Stimulated activated CD8-positive, alpha-beta memory T cell treated with anti-CD3 and anti-CD28 coated beads, Interleukin-7, amount 100 ng/mL, for 4 hours (primary cell): ENCODE results near the gene SH3PXD2B.

Source experiments
- DNase-seq, 2 donors: peaks; one replicate each; pipeline ENCODE4 v3.0.0-alpha.2; 2020; ENCODE audit warnings: low read depth in 2 of 2

SH3PXD2B gene

GRCh38 chr5:172453206-172453985 lies 929 bp downstream of the SH3PXD2B start:
- DNase-seq: no peak

GRCh38 chr5:172452398-172453205 lies 1.7 kb downstream of the SH3PXD2B start:
- no peak for DNase-seq

GRCh38 chr5:172451771-172452197 lies 2.5 kb downstream of the SH3PXD2B start:
- DNase-seq: no peak

GRCh38 chr5:172450861-172451695 lies 3.2 kb downstream of the SH3PXD2B start:
- peak; percentile 9 to 11 for DNase-seq

GRCh38 chr5:172450453-172450852 lies 3.9 kb downstream of the SH3PXD2B start:
- DNase-seq: no peak

- no peak for DNase-seq
Measured at GRCh38 chr5:172448999-172449398, 5.3 kb downstream of the SH3PXD2B start.

DNA sequence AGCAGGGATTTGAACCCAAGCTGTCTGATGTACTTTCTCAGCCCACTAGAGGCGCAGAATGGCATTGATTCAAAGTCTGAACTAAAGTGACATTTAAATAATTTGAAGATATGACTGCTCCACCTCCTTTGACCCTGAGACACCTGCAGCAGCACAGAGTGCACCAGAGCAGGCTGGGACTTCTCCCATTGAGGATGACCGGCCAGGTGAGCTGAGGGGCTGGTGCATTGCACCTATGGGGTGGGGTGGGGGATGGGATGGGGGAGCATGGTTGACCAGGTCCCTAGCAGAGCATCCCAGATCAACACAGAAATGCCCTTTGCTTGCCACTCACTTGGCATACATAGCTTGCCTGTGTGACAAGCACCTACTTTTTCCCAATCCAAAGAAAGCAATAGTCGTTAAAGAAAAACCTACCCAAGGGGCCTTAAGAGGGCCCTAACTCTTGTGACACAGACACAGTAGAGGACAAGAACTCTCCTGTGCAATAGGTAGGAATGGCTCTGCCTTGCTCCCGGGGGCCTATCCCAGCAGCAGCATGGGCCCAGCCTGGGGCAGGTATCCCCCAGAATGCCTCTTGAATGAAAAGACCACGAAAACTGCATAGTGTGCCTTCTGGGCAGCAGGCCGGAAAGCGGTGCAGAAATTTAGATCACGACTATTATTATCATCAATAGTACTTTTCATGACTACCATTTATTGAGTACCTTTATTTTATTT lies 6.5 kb downstream of the SH3PXD2B start:
- DNase-seq: no peak

- DNase-seq: no peak
Measured at GRCh38 chr5:172446336-172447051, 7.8 kb downstream of the SH3PXD2B start.

DNA sequence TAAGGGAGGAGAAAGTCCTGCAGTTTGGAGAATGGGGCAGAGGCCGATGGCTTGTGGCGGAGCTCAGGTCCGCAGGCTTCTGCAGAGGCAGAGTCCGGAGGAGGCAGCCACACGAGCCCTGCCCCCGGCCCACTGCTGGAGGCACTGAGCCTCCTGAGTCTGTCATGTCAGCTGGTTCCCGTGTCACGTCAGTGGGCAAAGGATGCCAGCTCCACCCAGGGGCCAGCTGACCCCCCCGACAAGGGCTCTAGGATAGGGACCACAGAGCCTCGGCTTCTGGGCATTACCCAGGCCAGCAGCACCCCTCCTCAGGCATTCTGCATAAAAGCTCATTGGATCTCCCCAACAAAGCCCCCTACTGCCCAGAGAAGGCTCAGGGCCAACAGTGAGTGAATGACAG lies 8.5 kb downstream of the SH3PXD2B start:
- DNase-seq: no peak

DNA sequence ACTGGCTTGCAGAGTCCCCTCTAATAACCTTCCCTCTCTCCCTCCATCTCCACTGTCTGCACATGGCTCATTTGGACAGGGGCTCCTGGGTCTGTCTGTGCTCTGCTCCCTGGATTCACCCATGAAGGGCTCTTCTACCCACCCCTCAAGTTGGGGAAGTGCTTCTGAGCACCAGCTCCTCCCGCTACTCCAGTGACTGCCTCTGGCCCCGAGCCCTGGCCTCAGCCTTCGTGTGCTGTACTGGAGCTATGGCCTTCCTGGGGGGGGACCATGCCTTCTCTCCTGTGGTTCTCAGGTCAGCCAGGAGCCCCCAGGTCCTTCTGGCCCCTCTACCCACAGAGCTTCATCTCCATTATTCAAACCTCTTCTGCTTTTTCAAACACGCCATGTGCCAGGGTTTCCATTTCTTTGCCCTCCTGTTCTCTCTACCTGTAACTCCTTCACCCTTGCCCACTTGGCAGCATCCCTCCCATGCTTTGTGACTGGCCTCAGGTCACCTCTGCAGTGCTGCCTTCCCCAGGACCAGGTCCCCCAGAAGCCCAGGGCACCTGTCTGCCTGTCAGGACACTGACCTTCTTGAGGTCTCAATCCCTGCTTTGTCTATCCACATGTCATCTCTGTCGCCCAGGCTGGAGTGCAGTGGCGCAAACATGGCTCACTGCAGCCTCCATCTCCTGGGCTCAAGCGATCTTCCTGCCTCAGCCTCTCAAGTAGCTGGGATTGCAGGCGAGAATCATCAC lies 9.5 kb downstream of the SH3PXD2B start:
- DNase-seq: no peak

GRCh38 chr5:172444110-172444510 lies 10.2 kb downstream of the SH3PXD2B start:
- no peak for DNase-seq

DNA sequence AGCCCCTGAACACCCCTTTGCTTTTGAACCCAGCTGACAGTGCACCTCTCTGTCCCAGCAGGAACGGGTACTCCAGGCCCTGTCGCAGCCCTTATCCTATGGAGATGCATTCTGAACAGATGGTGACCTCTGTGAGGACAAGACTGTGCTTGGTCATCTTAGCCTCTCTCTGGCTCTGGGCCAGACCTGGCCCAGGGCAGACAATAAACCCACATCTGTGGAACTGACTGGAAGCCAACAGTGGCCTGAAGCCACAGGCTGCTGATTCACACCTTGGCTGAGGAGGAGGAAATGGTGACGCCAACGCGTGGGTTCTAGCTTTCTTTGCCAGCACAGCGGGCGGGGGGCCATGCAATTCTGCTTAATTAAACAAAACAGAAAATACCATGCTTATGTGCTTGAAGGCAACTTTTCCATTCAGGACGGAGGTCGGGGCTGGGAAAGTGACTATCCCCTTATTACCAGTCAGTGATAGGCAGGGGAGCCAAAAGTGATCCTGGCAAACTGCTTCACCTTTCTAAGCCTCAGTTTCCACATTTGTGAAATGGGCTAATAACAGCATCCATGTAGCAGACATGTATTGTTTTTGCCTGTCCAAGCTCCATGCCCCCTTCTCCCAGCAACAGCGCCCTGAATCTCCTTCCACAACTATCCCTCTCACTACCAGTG lies 10.8 kb downstream of the SH3PXD2B start:
- DNase-seq: peak; percentile 42 to 45

DNA sequence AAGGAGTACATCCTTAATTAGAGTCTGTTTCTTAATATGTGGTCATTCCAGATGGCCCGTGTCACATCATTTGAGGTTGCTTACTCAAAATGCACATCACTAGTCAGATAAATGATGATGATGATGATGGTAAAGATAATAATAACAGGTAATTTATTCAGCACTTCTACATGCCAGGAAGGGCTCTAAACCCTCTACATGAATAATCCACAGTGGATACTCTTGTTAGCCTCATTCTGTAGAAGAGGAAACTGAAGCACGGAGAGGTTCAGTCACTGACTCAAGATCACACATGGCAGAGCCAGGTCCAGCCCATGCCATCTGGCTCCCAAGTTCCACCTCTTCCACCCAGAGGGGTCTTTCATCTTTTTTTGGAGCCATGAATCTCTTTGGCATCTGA lies 11.7 kb downstream of the SH3PXD2B start:
- no peak for DNase-seq

- no peak for DNase-seq
Measured at GRCh38 chr5:172441262-172441751, 13.0 kb downstream of the SH3PXD2B start.

- DNase-seq: no peak
Measured at GRCh38 chr5:172440486-172440885, 13.8 kb downstream of the SH3PXD2B start.

DNA sequence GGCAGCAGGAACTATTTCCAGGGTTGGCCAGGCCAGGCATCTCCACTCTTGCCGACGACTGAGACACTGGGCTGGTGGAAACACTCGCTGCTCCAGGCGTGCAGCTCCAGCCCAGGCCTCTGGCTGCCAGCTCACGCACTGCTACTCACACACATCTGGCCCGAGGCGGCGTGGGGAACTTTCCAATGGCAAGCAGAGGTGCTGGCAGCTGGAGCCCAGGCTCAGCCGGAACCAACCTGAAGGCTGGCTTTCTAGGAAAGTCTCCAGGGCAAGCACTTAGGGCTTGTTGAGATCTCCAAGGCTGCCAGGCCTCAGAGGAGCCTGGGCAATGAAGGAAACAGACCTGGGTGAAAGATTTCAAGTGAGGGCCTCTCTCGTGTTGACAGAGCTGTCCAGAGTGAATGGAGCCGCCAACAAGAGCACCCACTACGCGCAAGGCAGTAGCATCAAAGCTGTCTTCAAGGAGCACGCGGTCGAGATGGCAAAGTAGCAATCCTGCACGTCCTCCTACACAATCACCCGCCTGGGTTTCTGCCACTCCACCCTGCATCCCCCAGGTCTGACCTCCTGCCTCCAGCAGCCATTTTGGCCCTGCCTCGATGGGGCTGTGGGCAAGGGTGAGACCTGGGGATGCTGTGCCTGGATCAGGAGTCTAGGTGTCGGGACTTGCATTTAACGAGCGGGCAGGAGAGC lies 14.4 kb downstream of the SH3PXD2B start:
- no peak for DNase-seq

GRCh38 chr5:172438319-172438668 lies 16.0 kb downstream of the SH3PXD2B start:
- DNase-seq: no peak

DNA sequence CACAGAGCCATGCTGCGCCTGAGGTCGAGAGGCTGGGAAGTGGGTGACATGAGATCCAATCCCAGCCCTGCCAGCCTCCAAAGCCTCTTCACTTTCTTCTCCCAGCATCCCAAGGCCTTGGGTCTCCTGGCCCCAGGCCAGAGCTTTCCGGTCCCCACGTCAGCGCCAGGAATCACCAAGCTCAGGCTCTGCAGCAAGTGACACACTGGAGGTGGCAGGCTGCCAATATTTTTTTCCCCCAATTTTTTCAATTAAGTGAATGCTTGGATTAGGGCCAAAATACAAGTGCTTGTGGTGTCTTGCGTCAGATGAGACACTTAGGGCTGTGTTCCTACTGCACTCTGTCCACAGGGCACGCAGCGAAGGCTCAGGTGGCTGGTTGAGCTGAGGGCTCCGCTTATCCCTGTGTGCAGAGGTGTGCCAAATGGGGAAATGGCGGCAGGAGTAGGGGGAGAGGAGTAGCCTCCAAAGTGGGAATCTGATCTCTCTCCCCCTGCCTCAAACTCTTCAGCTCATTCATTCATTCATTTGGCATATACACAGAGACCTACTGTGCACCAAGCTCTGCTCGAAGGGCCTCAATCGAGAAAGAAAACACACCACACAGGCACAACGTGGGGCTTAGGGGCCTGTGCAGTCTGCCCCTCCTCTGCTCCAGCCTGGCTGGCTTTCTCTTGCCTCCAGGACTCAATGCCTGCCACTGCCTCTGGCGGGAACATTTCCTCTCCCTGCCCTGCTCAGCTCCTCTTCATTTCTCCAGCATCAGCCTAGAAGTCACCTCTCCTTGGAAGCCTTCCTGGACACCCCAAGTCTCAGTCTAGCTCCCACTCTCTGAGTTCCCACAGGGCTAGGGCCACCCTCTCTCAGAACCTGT lies 16.6 kb downstream of the SH3PXD2B start:
- no peak for DNase-seq
